Smooth muscle cell (in vitro differentiated cells): ENCODE measurements around the gene C8G. TPM values are rescaled to one million over a fixed set of nuclear protein-coding genes. Genes with fewer than 3 reads are reported as not detected.

Experiments used
- DNase-seq: peaks from one replicate; lab custom pipeline; 2025; ENCODE audit not compliant: unreplicated experiment; lab: John Stamatoyannopoulos, UW
- H2AFZ ChIP-seq: fragments of 200-600 bp; sonication (generic); 2 replicates; pipeline ENCODE4 v1.6.0; 2016; ENCODE audit warnings: antibody characterized with exemption, low read depth, mild to moderate bottlenecking
- H3F3A ChIP-seq: fragments of 200-600 bp; sonication (generic); 2 replicates; pipeline ENCODE4 v1.6.0; 2017; ENCODE audit warnings: antibody characterized with exemption, low read depth
- H3K27ac ChIP-seq: fragments of 200-600 bp; sonication (generic); 2 replicates; pipeline ENCODE4 v1.5.1; 2016; ENCODE audit warnings: low read depth, mild to moderate bottlenecking
- H3K27me3 ChIP-seq: fragments of 200-600 bp; sonication (generic); 2 replicates; pipeline ENCODE4 v1.6.1; 2016; ENCODE audit warnings: low read depth, mild to moderate bottlenecking
- H3K36me3 ChIP-seq: fragments of 200-600 bp; sonication (generic); 2 replicates; pipeline ENCODE4 v1.5.1; 2016; ENCODE audit warnings: low read depth
- H3K4me1 ChIP-seq: fragments of 200-600 bp; sonication (generic); 2 replicates; pipeline ENCODE4 v1.5.1; 2016; ENCODE audit warnings: low read depth
- H3K4me2 ChIP-seq: fragments of 200-600 bp; sonication (generic); 2 replicates; pipeline ENCODE4 v1.6.0; 2016; ENCODE audit warnings: mild to moderate bottlenecking
- H3K4me3 ChIP-seq: fragments of 200-600 bp; sonication (generic); 2 replicates; pipeline ENCODE4 v1.5.1; 2016; ENCODE audit warnings: mild to moderate bottlenecking
- H3K79me2 ChIP-seq: fragments of 200-600 bp; sonication (generic); 2 replicates; pipeline ENCODE4 v1.6.0; 2016; ENCODE audit warnings: low read depth, mild to moderate bottlenecking
- H3K9ac ChIP-seq: fragments of 200-600 bp; sonication (generic); 2 replicates; pipeline ENCODE4 v1.6.0; 2016; ENCODE audit warnings: low read depth
- H3K9me3 ChIP-seq: fragments of 200-600 bp; sonication (generic); replicated peaks from 2 replicates; pipeline ENCODE4 v1.5.1; 2016; ENCODE audit warnings: low read depth
- H4K20me1 ChIP-seq: fragments of 200-600 bp; sonication (generic); 2 replicates; pipeline ENCODE4 v1.6.0; 2016; ENCODE audit warnings: low read depth
- CTCF ChIP-seq: fragments of 200-600 bp; sonication (generic); IDR thresholded peaks from 2 replicates; pipeline ENCODE4 v1.5.1; 2017; ENCODE audit warnings: borderline replicate concordance, mild to moderate bottlenecking, antibody characterized with exemption; ENCODE audit not compliant: insufficient read depth, poor library complexity, severe bottlenecking
- WGBS: methylation state at CpG from one replicate; pipeline ENCODE4 v1.1.7; 2016; ENCODE audit warnings: low lambda C conversion rate; 5-methylcytosine and 5-hydroxymethylcytosine counted together
- polyA plus RNA-seq: library from polyadenylated mRNA; unstranded; fragments of >200 nt; fragmentation: Nextera tagmentation; extraction: Ambion mirVana; gene quantifications from 2 replicates; pipeline ENCODE4 v1.2.1, GENCODE V29; 2016
- total RNA-seq: library from RNA; depleted of rRNA; stranded (reverse); fragments of >200 nt; gene quantifications from 2 replicates; pipeline ENCODE4 v1.2.3, GENCODE V29; 2014

C8G gene
- total and polyA plus RNA-seq, 2 experiments from 2014 or later, result 1.4 TPM; not detected in 1

- no peaks in the 10 kb centered on the region for H3K9me3 ChIP-seq
- 97% methylated on average over 29 of the region's 29 CpGs for WGBS
- H3K27ac ChIP-seq, result no peak overlapping the region
- H3K9ac ChIP-seq, result no peak overlapping the region
- H3K4me1 ChIP-seq, result no peaks in the 10 kb centered on the region
- H3F3A ChIP-seq, result no peaks in the 10 kb centered on the region
- no peaks in the 10 kb centered on the region for H3K79me2 ChIP-seq
- H2AFZ ChIP-seq, result no peak overlapping the region
- no peak for TF ChIP-seq CTCF
- H4K20me1 ChIP-seq, result peaks cover 3% of the 10 kb centered on the region
- H3K4me3 ChIP-seq, result no peak overlapping the region
- no peak overlapping the region for H3K4me2 ChIP-seq
- H3K36me3 ChIP-seq, result no peaks in the 10 kb centered on the region
- no peaks in the 10 kb centered on the region for H3K27me3 ChIP-seq
- DNase-seq, result no peak
Measured at GRCh38 chr9:136907011-136907914, 37.8 kb upstream of the C8G start.

- Histone ChIP-seq H3K4me1 (no peaks in the 10 kb centered on the region), H3K9ac (no peak overlapping the region), H3K4me2 (no peak overlapping the region), H3K9me3 (no peaks in the 10 kb centered on the region), H2AFZ (no peak overlapping the region), H3F3A (no peaks in the 10 kb centered on the region), H3K27ac (no peak overlapping the region), H3K79me2 (no peaks in the 10 kb centered on the region), H3K27me3 (no peaks in the 10 kb centered on the region), H4K20me1 (peaks cover 3% of the 10 kb centered on the region), H3K4me3 (no peak overlapping the region), H3K36me3 (no peaks in the 10 kb centered on the region)
- WGBS, result 98% methylated on average over 12 of the region's 12 CpGs
- TF ChIP-seq CTCF, result no peak
- no peak for DNase-seq
Measured at GRCh38 chr9:136910197-136910900, 34.7 kb upstream of the C8G start.

GRCh38 chr9:136910901-136911245 is 34.2 kb upstream of the C8G start:
- WGBS, result 92% methylated on average over 12 of the region's 12 CpGs
- Histone ChIP-seq H3K4me2 (no peak overlapping the region), H3K27me3 (no peaks in the 10 kb centered on the region), H3K9me3 (no peaks in the 10 kb centered on the region), H3K9ac (no peak overlapping the region), H3K4me1 (no peaks in the 10 kb centered on the region), H3K36me3 (no peaks in the 10 kb centered on the region), H3F3A (no peaks in the 10 kb centered on the region), H3K4me3 (no peak overlapping the region), H3K79me2 (no peaks in the 10 kb centered on the region), H4K20me1 (peaks cover 3% of the 10 kb centered on the region), H2AFZ (no peak overlapping the region), H3K27ac (no peak overlapping the region)
- DNase-seq, result no peak
- TF ChIP-seq CTCF, result no peak
